Measurements from ENCODE around the gene HLCS. TPM values are rescaled to one million over a fixed set of nuclear protein-coding genes. Genes with fewer than 3 reads are reported as not detected.

Gene HLCS
- total and polyA plus RNA-seq, 2 of the 8 experiments (the other 6 are each of a cell fraction or from before 2014, with no cell fraction given), result 4.7 to 12.2 TPM

- no peak overlapping the region for H2BK15ac ChIP-seq (ENCODE audit: low read length)
- no peak overlapping the region for H2BK12ac ChIP-seq (ENCODE audit: low read depth, low read length)
- H3K56ac ChIP-seq (replicated peaks; ENCODE audit: insufficient read length, low read depth, low read length), result no peak overlapping the region
- no peak for FAIRE-seq
- no peak overlapping the region for H2AFZ ChIP-seq (ENCODE audit: low read length)
- no peak for DNase-seq (ENCODE audit: low read depth in 1 of 2, low spot score in 2 of 2)
- H3K9me3 ChIP-seq (ENCODE audit: insufficient read depth in 2 of 2, low read depth in 1 of 2, low read length in 1 of 2), result no peaks in the 10 kb centered on the region
- no peaks in the 10 kb centered on the region for H3K23me2 ChIP-seq (ENCODE audit: low read depth, low read length)
- no peak overlapping the region for H4K5ac ChIP-seq (ENCODE audit: insufficient read length, low read depth, low read length)
- 0 out of 4 replicates have a peak overlapping the region, but pooled peaks of 1 of the 2 experiments have one; percentile 9 for H3K4me2 ChIP-seq (ENCODE audit: insufficient read depth in 1 of 2, low read depth in 2 of 2, low read length in 2 of 2)
- no peaks in the 10 kb centered on the region for H3K36me3 ChIP-seq (ENCODE audit: control insufficient read depth in 2 of 4, insufficient read depth in 4 of 4, low read length in 3 of 4)
- peaks cover 2% of the 10 kb centered on the region; the same call in 1 of the 2 replicates for H3K79me1 ChIP-seq (ENCODE audit: low read depth, low read length)
- WGBS, 2 experiments (ENCODE audit: extremely low coverage in 1 of 2, insufficient coverage in 1 of 2, insufficient read length in 1 of 2, insufficient replicate concordance in 2 of 2, low coverage in 1 of 2, low lambda C conversion rate in 2 of 2, missing lambda C conversion rate in 1 of 2), result 87% methylated on average over 8 of the region's 8 CpGs; no CpG with 5 or more reads in 1 of the 2 experiments
- H3K4me3 ChIP-seq (ENCODE audit: extremely low read depth in 1 of 4, insufficient read depth in 2 of 4, low read depth in 3 of 4, low read length in 4 of 4), result no peak overlapping the region
- no peak overlapping the region for H4K91ac ChIP-seq (replicated peaks; ENCODE audit: insufficient read length, low read length)
- no peaks in the 10 kb centered on the region for H4K20me1 ChIP-seq (replicated peaks in 1 of 2; ENCODE audit: control insufficient read depth in 1 of 2, insufficient read depth in 2 of 2, low read length in 2 of 2)
- no peak overlapping the region for H3K4ac ChIP-seq (replicated peaks; ENCODE audit: insufficient read length, low read depth, low read length)
- no peak overlapping the region for H3K27ac ChIP-seq (ENCODE audit: low read depth, low read length)
- no peak overlapping the region for H2BK120ac ChIP-seq (replicated peaks; ENCODE audit: low read depth, low read length)
- 0 out of 2 replicates have a peak overlapping the region, but pooled peaks have one; percentile 5 for H2AK5ac ChIP-seq (ENCODE audit: low read depth, low read length)
- no peak overlapping the region for H3K18ac ChIP-seq (ENCODE audit: extremely low read depth, low read length)
- no peak overlapping the region for H2BK20ac ChIP-seq (ENCODE audit: low read length)
- H3K14ac ChIP-seq (ENCODE audit: insufficient read length), result no peak overlapping the region
- no peak overlapping the region for H3K23ac ChIP-seq (ENCODE audit: insufficient read length)
- ChIA-PET CTCF (ENCODE audit: partially characterized antibody) (interaction anchor here (0.6 to 6.7 kb wide), 6 partner anchors 14 to 250 kb away, joined by 3 to 68 read pairs (median 3); no protein-coding TSS in a partner anchor), POLR2A (ENCODE audit: partially characterized antibody) (no interaction called here)
- H4K8ac ChIP-seq (ENCODE audit: extremely low read depth, insufficient read depth, low read length), result no peak overlapping the region; the same call in 1 of the 2 replicates
- H3K27me3 ChIP-seq (replicated peaks in 1 of 4; ENCODE audit: control insufficient read depth in 3 of 4, extremely low read depth in 1 of 4, insufficient read depth in 3 of 4, low read length in 3 of 4), result no peaks in the 10 kb centered on the region
- no peak overlapping the region for H2BK5ac ChIP-seq (ENCODE audit: low read depth, low read length)
- H3K9ac ChIP-seq (replicated peaks in 1 of 4; ENCODE audit: extremely low read depth in 1 of 4, low read depth in 3 of 4, low read length in 3 of 4), result no peak overlapping the region; a peak in 1 of 7 replicates
- H3K79me2 ChIP-seq (ENCODE audit: control insufficient read depth in 1 of 2, insufficient read depth in 2 of 2, low read length in 2 of 2), result no peaks in the 10 kb centered on the region
- peaks cover 5 to 18% (median 11%) of the 10 kb centered on the region in 4 experiments for H3K4me1 ChIP-seq (replicated peaks in 1 of 4; ENCODE audit: control insufficient read depth in 3 of 4, insufficient read depth in 4 of 4, low read length in 3 of 4)
- no peak for TF ChIP-seq CBX5 (IDR thresholded peaks at IDR 0.05; ENCODE audit: low read depth, low read length)
- no peak for TF ChIP-seq SIRT6 (IDR thresholded peaks at IDR 0.05; ENCODE audit: low read length)
These were observed 53.0 kb downstream of the HLCS start for GRCh38 chr21:36913247-36914169.

All from H1 (cell line).